Smooth muscle cell of the brain vasculature (primary cell): ENCODE results near the gene MRPL53.
"Not testable (repeated sequence)": the region's sequence is repeated elsewhere in the genome, so short reads cannot be mapped to it uniquely, and the experiment has no call there.

Experiments used
- DNase-seq: peaks from one replicate; pipeline ENCODE4 v3.0.0-alpha.2; 2012; ENCODE audit warnings: low read depth, low spot score

MRPL53 gene

DNA sequence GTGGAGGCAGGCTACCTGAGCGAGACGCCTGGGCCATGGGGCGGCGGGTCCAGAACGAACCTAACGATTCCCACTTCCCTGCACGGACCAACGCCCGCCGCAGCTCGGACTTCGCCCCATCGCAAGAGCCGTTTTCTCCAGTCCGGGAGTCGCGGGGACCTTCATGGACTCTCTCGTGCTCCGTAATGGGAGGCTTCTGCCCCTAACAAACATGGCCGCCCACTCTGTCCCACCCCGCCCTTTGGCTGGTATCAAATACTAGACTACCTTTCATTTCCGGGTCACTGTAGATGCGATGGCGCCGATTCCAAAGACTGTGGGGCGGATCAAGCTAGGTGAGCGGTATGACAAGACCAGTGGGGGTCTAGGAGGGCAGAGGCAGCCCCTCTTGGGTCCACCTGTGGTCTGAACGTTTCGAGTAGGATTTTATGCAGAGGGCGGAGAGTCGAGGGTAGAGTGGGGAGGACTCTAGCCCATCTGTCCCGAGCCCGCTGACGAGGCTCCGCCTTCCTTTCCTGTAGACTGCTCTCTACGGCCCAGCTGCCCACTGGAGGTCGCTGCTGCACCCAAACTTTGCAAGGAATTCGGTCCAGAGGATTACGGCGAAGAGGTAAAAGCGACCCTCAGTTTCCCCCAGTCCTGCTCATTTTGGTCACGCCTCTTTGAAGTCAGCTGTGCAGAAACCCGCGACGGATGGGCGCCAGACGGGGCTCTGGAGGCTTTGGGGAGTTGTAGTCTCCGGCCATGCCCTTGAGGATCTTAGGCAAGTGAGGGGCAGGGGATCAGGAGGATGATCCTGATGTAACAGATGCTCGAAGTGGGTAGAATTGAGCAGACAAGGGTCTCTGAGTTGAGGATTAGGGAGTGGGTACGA is 10.6 kb upstream of the MRPL53 start, which contains the start of the genes CCDC142 and TTC31:
CCDC142 (minus strand) TSS at position 198 of the 874 bp plus-strand sequence; CDS start at position 37, 161 bp downstream.
TTC31 (plus strand) TSS at position 281 of the 874 bp plus-strand sequence; CDS start at position 296, 15 bp downstream.
- peak; percentile 92 for DNase-seq

DNA sequence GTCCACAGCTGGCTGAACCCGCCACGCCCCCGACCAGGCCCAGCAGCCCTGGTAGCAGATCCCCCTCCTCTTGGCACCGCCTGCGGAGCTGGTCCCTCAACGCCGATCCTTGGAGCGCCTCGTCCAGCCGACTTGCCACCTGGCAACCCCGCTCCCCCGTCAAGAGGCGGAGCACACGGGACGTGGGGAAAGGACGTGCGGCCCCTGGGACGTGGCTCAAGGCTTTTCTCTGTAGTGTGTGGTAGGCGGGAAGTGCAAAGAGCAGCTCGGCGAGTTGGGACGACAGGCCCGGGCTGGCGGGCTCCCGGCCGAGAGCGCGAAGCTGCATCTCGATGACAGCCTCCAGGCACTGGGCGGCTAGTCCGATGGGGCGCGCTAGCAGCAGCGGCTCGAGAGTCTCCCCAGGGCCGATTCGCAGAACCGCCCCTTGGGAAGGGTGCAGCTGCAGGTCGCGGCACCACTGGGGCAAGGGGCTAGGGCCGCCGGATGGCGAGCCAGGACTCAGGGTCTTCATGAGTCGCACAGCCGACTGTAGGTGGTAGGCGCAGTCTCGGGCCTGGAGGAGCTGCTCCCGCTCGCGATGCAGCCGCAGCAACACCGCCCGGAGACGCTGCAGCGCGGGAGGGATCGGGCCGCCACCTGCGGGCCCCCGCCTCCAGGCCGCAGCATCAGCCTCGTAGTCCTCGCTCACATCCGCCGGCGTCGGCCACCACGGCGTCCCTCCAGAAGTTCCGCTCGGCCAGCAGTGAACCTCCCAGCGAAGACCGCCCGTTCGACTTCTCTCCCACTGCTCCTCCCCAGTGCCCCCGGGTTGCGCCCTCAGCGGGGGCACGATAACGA is 9.7 kb upstream of the MRPL53 start:
- DNase-seq = no peak

DNA sequence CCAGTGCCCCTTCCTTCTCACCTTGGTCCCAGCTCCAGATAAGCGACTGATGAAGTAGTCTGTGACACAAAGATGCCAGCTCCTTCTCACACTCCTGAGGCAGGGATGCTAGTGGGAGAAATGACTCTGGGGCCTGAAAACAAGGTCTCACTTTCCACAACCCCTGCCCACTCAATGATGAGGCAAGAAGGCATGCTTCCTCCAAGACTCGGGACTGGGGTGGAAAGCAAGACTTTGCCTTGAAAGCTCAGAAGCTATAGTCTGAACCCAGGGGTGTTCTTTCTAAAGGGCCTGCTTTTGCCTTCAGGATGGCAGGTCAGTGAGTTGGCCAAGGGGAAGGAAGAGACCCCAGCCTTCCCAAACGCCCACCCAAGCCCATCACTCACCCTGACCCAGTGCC is 9.0 kb upstream of the MRPL53 start:
- DNase-seq = no peak

DNA sequence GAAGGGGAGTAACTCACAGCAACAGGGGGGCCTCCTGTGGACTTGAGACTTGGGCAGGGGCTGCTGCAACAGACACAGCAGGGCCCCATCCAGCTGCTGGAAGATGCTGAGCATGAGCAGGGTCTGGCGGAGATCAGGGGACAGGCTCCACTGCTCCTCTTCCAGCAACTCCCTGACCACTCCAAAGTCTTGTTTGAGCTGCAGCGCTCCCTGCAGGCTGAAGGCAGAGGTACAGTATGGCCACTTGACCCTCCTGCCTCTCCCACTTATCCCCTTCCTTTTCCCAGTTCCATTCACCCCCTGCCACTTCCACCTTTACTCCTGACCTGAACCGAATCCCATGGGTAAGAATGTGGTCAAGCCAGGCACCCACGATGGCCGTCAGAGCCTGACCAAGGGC is 2.4 kb upstream of the MRPL53 start:
- DNase-seq = no peak

DNA sequence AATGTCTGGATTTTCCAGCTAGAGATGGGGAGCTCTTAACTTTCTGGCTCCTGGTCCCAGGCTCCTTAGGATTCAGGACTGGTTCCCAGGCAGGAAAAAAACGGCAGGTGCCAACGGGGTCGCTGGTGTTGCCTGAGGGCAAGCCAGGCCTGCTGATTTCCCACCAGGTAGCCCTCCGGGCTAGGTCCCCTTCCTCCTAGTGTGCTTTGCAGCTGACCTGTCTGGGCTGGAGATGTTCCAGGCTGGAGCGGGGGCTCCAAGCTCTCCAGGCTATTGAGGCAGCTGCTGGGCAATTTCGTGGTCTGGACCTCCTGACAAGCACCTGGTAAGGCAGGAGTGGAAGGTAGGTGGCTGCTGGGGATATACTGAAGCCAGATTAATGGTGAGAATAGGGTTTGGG is 2.0 kb upstream of the MRPL53 start:
- no peak for DNase-seq

DNA sequence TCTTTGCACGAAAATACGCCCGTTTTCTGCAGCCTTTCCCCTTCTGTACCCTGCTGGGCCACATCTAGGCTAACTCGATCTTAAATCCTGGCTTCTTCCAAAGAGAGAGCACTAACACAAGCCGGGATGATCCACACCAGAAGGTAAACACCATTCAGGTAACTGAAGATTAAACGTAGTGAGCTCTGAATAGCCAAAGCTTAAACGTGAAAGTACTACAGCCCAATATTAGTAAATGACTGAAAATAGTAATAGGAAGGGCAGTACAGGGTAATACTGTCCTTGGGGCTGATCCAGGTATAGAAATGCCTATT is 422 bp upstream of the MRPL53 start:
- DNase-seq = no peak

DNA sequence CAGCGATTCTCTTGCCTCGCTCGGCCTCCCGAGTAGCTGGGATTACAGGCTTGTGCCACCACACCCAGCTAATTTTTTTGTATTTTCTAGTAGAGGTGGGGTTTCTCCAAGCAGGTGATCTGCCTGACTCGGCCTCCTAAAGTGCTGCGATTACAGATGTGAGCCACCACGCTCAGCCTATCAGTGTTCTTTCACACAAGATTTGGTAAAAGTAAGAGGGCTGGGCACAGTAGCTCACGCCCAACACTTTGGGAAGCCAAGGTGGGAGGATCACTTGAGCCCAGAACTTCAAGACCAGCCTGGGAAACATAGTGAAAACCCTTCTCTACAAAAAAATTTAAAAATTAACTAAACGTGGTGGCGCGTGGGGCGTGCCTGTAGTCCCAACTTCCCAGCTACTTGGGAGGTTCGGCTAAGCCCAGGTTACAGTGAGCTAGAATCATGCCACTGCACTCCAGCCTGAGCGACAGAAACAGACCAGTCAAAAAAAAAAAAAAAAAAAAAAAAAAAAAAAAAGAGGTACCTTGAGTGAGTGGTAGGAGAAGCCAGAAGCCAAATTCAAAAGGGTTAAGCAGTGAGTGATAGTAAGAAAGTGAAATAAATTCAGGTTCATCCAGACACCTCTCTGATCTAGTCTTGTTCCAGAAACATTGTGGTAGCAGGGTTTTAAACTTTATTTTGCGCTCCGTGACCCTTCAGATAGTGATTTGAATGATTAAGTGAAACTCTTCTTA is 981 bp downstream of the MRPL53 start:
- no peak for DNase-seq

DNA sequence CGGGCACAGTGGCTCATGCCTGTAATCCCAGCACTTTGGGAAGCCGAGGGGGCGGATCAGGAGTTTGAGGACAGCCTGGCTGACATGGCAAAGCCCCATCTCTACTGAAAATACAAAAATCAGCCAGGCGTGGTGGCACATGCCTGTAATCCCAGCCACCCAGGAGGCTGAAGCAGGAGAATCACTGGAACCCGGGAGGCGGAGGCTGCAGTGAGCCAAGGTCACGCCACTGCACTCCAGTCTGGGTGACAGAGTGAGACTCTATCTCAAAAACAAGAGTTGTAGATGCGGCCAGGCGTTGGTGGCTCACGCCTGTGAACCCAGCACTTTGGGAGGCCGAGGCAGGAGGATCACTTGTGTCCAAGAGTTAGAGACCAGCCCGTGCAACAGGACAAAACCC is 1.7 kb downstream of the MRPL53 start:
- not testable (repeated sequence) for DNase-seq

DNA sequence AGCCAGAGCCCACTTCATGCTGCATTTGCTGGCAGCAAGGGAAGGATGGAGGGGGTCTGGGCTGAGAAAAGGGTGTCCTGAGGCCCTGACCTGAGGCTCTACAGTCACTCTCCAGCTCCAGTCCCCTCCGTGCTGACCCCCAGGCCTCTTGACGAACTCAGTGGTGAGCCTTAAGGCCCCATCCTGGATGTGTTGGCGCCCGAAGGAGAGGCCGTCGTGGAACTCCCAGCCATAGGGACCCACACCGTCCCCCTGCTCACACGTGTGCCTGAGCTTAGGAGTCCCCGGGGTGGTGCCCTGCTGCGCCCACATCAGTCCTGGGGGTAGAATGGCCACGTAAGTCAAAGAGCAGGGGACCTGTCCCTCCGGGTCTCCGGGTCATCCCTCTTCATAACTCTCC is 8.1 kb downstream of the MRPL53 start:
- DNase-seq = no peak

DNA sequence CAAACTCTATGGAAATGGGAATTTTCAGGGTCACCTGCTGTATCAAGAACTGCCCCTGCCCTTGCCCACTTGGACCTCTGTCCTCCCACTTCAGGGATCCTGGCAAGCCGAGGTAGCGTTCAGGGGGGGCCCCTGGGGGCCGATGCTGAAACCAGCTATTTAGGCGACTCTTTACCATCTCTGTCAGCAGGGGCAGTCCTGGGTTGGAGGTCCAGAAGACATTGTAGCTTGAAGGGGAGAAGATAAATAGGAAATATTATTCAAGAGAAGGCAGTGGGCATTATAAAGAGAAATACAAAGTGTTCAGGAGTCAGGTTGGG is 9.7 kb downstream of the MRPL53 start:
- DNase-seq = no peak

DNA sequence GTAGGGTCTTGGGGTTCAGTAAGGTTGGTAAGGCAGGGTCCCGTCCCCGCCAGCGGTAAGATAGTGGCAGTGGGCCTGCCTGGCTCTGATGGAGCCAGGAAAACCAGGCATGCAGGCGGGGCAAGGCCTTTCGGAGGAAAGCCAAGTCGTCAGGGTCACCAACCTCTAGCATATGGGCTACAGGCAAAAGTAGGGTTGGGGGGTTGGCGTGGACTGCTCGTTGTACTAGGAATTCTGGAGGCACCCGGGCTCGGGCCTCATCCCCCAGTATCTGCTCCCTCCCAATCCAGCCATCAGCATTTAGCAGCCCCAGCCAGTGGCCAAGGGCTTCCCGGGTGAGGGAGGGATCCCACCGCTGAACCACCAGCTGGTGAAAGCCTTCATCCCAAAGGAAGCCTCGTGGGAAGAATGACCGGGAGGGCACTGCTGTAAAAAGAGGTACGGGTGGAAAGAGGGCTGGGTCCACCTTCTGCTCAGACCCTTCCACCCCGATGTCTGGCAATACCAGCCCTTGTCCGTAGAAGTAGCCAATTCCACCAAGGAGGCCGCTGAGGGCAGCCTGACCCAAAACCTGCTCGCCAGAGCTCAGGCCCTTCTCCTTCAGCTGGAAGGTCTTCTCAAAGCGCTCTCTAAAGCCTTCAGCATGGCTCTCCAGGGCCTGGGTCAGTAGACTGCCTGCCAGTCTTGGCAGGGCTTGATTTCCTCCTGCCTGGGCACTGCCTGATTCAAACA is 10.3 kb downstream of the MRPL53 start:
- no peak for DNase-seq

DNA sequence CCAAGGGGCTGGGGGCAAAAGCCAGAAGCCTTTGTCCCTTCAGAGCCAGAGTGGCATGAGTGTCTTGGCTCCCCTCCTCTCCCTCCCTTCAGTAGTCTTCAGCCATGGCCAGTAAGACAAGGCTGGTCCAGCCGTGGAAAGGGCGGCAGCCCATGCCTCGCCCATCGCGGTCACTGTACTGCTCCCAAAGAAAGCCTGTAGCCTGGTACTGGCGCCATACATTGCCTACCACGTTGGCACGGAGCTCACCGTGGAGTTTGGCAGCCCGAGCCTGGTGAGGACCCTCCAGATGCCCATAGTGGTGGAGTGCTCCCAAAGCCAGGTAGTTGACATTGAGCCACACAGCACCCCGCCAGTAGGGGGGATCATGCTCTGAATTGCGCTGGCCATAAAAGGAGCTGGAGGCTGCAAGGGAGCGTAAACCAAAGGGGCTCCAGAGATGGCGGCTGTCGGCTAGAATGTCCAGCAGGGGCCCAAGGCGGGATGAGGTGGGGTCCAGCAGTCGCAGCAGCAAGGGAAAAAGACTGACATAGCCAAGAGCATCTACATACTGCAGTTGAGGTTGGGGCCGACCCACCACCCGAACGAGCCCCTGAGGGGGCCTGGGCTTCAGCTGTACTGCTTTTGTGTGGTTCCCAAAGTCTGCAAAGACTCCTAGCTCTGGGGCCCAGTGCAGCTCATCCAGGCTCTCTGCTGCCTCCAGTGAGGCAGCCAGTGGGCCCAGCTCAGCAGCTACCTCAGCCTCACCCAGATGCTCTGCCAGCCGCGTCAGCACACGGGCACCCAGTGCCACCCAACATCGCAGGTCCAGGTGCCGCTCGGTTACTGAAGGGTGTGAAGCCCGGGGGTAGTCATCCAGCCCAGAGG is 11.1 kb downstream of the MRPL53 start:
- DNase-seq = no peak

DNA sequence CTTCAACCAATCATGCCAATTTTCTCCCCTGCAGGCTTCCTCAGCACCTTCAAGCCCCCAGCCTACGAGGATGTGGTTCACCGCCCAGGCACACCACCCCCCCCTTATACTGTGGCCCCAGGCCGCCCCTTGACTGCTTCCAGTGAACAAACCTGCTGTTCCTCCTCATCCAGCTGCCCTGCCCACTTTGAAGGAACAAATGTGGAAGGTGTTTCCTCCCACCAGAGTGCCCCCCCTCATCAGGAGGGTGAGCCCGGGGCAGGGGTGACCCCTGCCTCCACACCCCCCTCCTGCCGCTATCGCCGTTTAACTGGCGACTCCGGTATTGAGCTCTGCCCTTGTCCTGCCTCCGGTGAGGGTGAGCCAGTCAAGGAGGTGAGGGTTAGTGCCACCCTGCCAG is 12.3 kb downstream of the MRPL53 start:
- not testable (repeated sequence) for DNase-seq

DNA sequence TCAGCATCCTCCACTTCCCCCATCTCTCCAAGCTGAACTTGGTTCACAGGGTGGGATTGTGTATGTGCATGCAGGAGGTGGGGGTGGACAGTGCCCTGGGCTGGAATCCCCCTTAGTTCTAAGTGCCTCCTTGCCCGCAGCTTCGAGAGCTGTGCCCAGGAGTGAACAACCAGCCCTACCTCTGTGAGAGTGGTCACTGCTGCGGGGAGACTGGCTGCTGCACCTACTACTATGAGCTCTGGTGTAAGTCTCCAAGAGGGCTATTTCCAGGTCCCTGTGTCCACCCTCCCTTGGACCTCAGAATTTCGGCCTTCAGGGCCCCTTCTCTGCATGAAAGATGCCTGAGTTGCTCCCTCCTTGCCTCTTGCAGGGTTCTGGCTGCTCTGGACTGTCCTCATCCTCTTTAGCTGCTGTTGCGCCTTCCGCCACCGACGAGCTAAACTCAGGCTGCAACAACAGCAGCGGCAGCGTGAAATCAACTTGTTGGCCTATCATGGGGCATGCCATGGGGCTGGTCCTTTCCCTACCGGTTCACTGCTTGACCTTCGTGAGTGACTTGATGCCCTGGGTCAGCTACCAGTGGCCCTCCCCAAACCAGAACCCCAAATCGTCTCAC is 12.9 kb downstream of the MRPL53 start:
- DNase-seq = not testable (repeated sequence)

DNA sequence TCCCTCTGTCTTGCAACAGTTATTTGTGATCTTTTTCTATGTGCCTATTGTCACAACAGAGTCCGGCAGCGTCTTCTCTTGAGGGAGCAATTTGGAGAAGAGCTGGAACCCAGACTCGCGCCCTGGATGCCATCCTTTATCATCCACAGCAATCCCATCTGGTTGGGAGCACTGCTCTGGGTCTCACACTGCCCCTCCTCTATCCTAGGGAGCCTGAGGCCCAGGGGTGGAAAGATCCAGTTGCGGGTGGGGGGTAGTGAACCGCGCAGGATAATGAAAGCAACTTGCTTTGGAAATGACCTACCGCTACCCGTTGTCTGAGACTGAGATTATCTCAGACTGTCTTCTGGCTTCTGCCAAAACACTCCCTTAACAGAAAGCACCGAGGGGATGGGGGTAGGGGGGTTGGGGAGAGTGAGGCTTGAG is 13.5 kb downstream of the MRPL53 start:
- DNase-seq = no peak

DNA sequence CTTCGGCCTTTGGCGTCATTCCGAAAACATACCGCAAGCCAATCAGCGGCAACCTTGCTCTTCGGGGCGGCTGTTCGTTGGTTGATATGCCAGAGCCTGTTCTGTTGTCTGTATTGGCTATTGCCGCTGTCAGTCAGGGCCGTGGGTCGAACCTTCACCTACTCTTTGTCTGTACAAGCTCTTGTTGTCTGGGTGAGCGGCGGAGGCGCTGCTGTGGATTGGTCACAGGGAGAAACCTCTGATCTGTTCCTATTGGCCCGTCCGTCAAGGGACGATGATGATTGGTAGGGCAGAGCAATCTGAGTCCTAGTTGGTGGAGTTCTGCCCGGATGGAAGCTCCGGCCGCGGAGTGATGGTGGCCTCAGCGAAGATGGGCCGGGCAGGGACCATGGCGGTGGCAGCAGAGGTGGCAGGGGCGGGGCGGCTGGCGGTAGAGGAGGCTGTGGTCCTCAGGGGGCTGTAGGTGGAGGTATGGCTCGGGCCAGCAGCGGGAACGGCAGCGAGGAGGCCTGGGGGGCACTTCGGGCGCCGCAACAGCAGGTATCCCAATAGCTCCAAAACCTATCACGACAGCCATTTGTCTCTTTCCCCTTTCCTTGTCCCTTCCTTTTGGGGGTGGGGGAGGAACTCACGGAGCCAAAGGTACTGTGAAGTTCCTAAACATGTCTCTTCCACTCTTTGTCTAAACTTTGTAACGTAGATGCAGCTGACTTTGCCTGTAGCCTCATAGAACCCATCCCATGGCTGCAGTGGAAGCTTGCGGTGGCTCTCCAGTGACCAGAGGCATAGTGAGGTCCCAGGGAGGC is 14.1 kb downstream of the MRPL53 start, which contains the start of gene WBP1:
WBP1 (plus strand) TSS at position 307 of the 806 bp plus-strand sequence; CDS start at position 472, 165 bp downstream.
- peak; percentile 100 for DNase-seq

DNA sequence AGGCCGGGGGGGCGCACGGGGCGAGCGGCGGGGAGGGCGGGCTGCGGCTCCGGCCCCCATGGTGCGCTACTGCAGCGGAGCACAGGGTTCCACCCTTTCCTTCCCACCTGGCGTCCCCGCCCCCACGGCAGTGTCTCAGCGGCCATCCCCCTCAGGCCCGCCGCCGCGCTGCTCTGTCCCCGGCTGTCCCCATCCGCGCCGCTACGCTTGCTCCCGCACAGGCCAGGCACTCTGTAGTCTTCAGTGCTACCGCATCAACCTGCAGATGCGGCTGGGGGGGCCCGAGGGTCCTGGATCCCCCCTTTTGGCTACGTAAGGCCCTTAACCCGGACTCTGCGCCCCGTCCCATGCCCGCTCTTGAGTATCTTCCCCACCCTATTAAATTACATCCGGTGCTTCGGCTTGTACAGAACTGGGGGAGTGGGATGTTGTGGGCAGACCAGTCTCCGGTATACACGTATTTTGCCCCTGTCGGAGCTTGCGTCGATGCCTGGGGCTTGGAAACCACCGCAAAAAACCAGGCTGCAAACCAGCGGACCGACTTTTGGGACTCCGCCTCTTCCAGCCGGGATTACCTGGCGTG is 14.8 kb downstream of the MRPL53 start:
- no peak for DNase-seq

DNA sequence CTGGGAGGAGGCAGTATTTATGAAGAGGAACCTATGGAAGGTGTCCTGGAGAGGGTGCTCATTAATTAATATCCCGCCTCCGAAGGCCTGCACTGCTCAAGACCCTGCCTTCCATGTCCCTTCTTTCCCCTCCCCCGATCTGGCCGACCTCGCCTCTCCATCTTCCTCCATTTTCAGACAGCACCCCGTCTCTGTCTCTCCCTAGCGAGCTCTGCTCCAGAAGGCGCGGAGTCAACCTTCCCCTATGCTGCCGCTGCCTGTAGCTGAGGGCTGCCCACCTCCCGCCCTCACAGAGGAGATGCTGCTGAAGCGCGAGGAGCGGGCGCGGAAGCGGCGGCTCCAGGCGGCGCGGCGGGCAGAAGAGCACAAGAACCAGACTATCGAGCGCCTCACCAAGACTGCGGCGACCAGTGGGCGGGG is 15.3 kb downstream of the MRPL53 start:
- DNase-seq = no peak
